Fibroblast of lung (primary cell): ENCODE data around the gene TAS2R13.

ENCODE experiments used
- CTCF ChIP-seq, 2 donors: IDR thresholded peaks in 1 of 2; conservative IDR thresholded peaks in 1 of 2; 1 replicate in 1 of 2; 2 replicates in 1 of 2; pipeline ENCODE4 v1.5.1; 2011 to 2012; ENCODE audit warnings: low read length in 2 of 2, control low read depth in 1 of 2, inconsistent platforms in 1 of 2, low read depth in 1 of 2, mild to moderate bottlenecking in 1 of 2
- EZH2 ChIP-seq: IDR thresholded peaks from 2 replicates; pipeline ENCODE4 v1.5.1; 2012; ENCODE audit warnings: low read length, control low read depth, mild to moderate bottlenecking; ENCODE audit errors: missing control alignments

GRCh38 chr12:10910380-10910779 lies 1.0 kb upstream of the TAS2R13 start:
- TF ChIP-seq CTCF (conservative IDR thresholded peaks at IDR 0.05 in 1 of 2, IDR thresholded peaks at IDR 0.05 in 1 of 2; ENCODE audit: low read depth in 1 of 2, low read length in 2 of 2): no peak
- TF ChIP-seq EZH2: no peak
